Skeletal muscle tissue (tissue), 4 donors: ENCODE data around the gene LMBR1. TPM values are rescaled to one million over a fixed set of nuclear protein-coding genes. Genes with fewer than 3 reads are reported as not detected.
"Not testable (repeated sequence)": the region's sequence is repeated elsewhere in the genome, so short reads cannot be mapped to it uniquely, and the experiment has no call there.

Experiments
- H3K27ac ChIP-seq: one replicate; pipeline ENCODE4 v1.7.0; 2013; ENCODE audit warnings: mild to moderate bottlenecking, low read depth, low read length, inconsistent platforms
- H3K27me3 ChIP-seq, 3 donors: one replicate each; pipeline ENCODE4 v1.7.0; 2013; ENCODE audit warnings: low read length in 3 of 3; ENCODE audit not compliant: control insufficient read depth in 3 of 3, insufficient read depth in 3 of 3
- H3K36me3 ChIP-seq, 3 donors: one replicate each; pipeline ENCODE4 v1.7.0; 2013; ENCODE audit warnings: low read length in 3 of 3; ENCODE audit not compliant: control insufficient read depth in 3 of 3, insufficient read depth in 3 of 3
- H3K4me1 ChIP-seq, 3 donors: one replicate each; pipeline ENCODE4 v1.7.0; 2013; ENCODE audit warnings: low read length in 3 of 3, mild to moderate bottlenecking in 3 of 3; ENCODE audit not compliant: control insufficient read depth in 3 of 3, insufficient read depth in 3 of 3
- H3K4me3 ChIP-seq, 3 donors: one replicate each; pipeline ENCODE4 v1.7.0; 2013; ENCODE audit warnings: low read length in 3 of 3
- H3K9ac ChIP-seq, 3 donors: one replicate each; pipeline ENCODE4 v1.7.0; 2013; ENCODE audit warnings: low read length in 3 of 3, mild to moderate bottlenecking in 3 of 3, moderate library complexity in 2 of 3, low read depth in 1 of 3
- H3K9me3 ChIP-seq, 3 donors: one replicate each; pipeline ENCODE4 v1.7.0; 2013; ENCODE audit warnings: low read length in 3 of 3; ENCODE audit not compliant: control insufficient read depth in 3 of 3
- total RNA-seq: library from RNA; depleted of rRNA; stranded (reverse); fragments of >200 nt; gene quantifications from one replicate; pipeline ENCODE4 v1.2.3, GENCODE V29; 2014
- donor health status: Osteomylitis.

The LMBR1 gene
- total RNA-seq, 1 donor from 2014 or later = 97.6 TPM

DNA sequence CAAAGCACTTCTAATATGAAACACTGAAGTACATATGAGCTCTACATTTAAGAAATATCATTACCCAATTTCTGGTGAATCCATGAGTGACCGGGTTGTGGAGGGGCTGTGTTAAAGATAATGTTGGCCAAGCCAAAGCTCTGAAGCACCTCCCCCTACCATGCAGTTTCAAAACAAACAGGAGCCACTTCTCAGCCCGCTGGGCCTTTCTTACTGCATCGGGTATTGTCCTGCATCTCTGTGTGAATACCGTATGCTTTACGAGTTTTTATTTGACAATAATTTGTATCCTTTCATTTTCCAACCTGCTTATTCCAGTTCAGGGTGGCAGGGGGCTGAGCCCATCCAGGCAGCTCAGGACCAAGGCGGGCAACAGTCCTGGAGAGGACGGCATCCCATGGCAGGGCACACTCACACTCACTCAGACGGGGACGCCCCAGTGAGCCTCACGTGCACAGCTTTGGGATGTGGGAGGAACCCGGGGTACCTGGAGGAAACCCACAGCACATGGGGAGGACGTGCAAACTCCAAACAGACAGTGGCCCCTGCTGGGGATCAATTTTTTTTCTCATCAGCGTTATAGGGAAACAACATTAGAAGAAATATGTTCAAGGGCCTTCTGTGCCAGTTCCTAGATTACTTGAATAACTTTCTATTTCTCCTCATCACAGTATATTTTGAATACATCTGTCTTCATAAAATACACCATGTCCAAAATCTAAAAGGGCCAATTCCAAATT, 250.5 kb downstream of the LMBR1 start:
- no peak overlapping the region for H3K9ac ChIP-seq
- H3K4me1 ChIP-seq = peaks cover 0 to 16% (median 8%) of the 10 kb centered on the region in 3 donors
- peaks cover 0 to 3% (median 0%) of the 10 kb centered on the region in 3 donors for H3K9me3 ChIP-seq
- no peak overlapping the region for H3K4me3 ChIP-seq
- H3K27me3 ChIP-seq = peaks cover 0 to 16% (median 0%) of the 10 kb centered on the region in 3 donors
- no peaks in the 10 kb centered on the region for H3K36me3 ChIP-seq
- H3K27ac ChIP-seq = no peak overlapping the region

- Histone ChIP-seq H3K36me3 (no peaks in the 10 kb centered on the region), H3K27ac (no peak overlapping the region), H3K27me3 (peaks cover 0 to 16% (median 0%) of the 10 kb centered on the region in 3 donors), H3K9me3 (peaks cover 0 to 3% (median 0%) of the 10 kb centered on the region in 3 donors), H3K4me1 (peaks cover 0 to 16% (median 8%) of the 10 kb centered on the region in 3 donors), H3K9ac (peak overlapping the region; percentile 54 to 77 (median 68)), H3K4me3 (peak overlapping the region; percentile 80 to 89 (median 80))
Measured at GRCh38 chr7:156640949-156641485, 252.0 kb downstream of the LMBR1 start.

DNA sequence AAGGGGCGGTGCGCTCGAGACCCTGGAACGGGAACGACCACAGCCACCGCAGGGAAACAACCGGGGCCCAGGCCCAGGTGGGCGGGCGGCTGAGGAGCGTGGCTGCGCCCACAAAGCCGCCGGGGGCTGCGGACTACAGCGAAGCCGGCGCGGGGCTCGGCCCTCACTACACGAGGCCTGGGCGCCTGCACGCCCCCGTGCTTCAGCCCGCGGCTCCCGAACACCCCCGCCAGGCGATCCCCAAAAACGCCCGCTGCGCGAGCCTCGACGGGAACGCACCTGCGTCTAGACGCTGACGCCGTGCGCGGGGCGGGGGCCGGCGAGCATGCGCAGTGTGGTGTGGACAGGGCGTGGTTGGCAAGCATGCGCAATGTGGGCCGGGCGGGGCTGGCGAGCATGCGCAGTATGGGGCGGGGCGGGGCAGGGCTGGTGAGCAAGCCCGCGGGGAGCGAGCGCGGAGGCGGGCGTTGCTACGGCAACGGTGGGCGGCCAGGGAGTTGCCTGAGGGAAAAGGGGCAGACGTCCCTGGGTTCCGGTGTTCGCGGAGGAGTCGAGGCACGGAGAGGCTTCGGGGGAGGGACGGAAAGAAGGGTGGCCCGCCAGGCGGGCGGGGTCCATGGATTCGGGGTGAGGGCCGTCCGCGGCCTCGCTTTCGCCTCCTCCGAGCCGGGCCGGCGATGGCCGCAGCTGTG, 252.6 kb downstream of the LMBR1 start, which contains the start of gene RNF32:
TSS of gene RNF32 (plus strand) at position 518 of the 692 bp plus-strand sequence. CDS start 3,104 bp downstream, outside the sequence.
- Histone ChIP-seq H3K9me3 (peaks cover 0 to 3% (median 0%) of the 10 kb centered on the region in 3 donors), H3K9ac (peak within 1 kb of the TSS; percentile 65 to 77 (median 68)), H3K36me3 (no peaks in the 10 kb centered on the region), H3K27me3 (peaks cover 0 to 16% (median 0%) of the 10 kb centered on the region in 3 donors), H3K27ac (peak within 1 kb of the TSS; percentile 44), H3K4me1 (peaks cover 0 to 16% (median 8%) of the 10 kb centered on the region in 3 donors), H3K4me3 (peak within 1 kb of the TSS; percentile 80 to 89 (median 80))

DNA sequence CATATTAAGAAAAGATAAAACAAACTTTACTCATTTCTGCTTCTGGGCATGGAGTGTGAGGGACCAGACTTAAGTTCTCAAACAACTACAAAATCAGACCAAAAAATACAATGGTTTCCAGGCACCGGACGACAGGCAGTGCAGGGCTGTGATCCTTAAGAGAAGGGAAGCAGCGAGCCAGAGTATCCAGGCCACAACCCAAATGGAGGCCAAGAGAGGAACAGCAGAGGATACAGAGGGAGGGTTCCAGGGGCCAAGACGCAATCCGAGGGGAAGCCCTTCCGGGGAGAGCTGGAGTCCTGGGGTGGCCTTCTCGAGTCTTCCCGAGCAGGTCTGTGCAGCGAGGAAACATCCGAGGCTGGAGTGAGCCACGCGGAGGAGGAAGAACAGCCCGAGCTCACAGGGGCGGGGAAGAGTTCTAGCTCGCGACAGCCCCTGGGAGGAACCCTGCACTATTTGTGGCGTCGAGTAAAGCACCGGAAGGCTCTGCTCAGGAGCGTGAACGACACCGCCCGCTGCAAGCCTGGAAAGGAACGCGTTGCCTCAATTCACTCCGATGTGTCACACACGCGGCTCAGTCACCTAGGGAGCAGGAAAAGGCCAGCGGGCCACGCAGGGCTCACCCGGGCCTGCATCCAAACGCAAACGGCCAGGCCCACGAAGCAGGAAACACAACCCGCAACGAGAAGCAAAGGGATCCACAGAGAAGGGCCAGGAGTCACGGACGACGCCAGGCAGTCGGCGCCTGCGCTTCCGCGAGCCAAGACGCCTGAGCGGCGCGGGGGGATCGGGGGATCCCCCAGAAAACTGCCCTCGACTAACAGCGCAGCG, 253.3 kb downstream of the LMBR1 start:
- peaks cover 0 to 3% (median 0%) of the 10 kb centered on the region in 3 donors for H3K9me3 ChIP-seq
- H3K27ac ChIP-seq = peak overlapping the region; percentile 44
- peaks cover 0 to 16% (median 8%) of the 10 kb centered on the region in 3 donors for H3K4me1 ChIP-seq
- no peaks in the 10 kb centered on the region for H3K36me3 ChIP-seq
- peak overlapping the region; percentile 66 to 89 (median 80) for H3K4me3 ChIP-seq
- peaks cover 0 to 16% (median 0%) of the 10 kb centered on the region in 3 donors for H3K27me3 ChIP-seq
- H3K9ac ChIP-seq = peak overlapping the region in 2 of 3 donors; percentile 65 to 70

DNA sequence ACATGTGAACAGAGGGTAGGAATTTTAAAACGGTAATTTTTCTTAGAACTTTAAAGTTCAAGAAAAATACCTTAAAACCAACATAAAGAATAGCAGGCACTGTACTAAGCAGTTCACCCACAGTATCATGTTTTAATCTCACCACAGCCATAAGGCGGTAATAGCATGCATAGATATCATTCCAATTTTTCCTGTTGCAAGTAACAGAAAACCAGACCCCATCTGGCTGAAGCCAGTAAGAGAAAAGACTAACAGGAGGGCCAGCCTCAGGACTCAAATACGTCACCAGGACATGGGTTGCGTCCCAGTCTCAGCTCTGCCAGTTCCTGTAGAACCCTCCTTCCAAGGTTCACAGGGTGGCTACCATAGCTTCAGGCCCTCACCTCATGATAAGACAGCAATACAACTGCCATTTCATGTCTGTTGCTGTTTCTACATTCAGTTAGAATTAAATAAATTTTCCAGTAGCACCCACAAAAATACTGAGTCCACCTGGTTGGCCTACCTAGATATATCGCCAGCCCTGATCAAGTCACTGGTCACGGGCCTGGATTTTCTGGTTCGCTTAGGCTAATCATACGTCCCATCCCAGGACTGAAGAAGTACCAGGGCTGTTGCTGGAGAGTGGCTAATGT, 254.4 kb downstream of the LMBR1 start:
- H3K27me3 ChIP-seq = peaks cover 0 to 16% (median 0%) of the 10 kb centered on the region in 3 donors
- H3K27ac ChIP-seq = no peak overlapping the region
- H3K36me3 ChIP-seq = no peaks in the 10 kb centered on the region

GRCh38 chr7:156637093-156637492, 255.9 kb downstream of the LMBR1 start:
- H3K9ac ChIP-seq, H3K9me3 ChIP-seq, H3K36me3 ChIP-seq, H3K27ac ChIP-seq, H3K4me3 ChIP-seq: not testable (repeated sequence)
- H3K27me3 ChIP-seq = peaks cover 0 to 13% (median 0%) of the 10 kb centered on the region in 3 donors
- peaks cover 0 to 16% (median 8%) of the 10 kb centered on the region in 3 donors for H3K4me1 ChIP-seq

More for the DNA sequence above, 254.4 kb downstream of the LMBR1 start:
- Histone ChIP-seq H3K9ac (no peak overlapping the region), H3K4me1 (peaks cover 0 to 16% (median 8%) of the 10 kb centered on the region in 3 donors), H3K4me3 (no peak overlapping the region), H3K9me3 (peaks cover 0 to 3% (median 0%) of the 10 kb centered on the region in 3 donors)

DNA sequence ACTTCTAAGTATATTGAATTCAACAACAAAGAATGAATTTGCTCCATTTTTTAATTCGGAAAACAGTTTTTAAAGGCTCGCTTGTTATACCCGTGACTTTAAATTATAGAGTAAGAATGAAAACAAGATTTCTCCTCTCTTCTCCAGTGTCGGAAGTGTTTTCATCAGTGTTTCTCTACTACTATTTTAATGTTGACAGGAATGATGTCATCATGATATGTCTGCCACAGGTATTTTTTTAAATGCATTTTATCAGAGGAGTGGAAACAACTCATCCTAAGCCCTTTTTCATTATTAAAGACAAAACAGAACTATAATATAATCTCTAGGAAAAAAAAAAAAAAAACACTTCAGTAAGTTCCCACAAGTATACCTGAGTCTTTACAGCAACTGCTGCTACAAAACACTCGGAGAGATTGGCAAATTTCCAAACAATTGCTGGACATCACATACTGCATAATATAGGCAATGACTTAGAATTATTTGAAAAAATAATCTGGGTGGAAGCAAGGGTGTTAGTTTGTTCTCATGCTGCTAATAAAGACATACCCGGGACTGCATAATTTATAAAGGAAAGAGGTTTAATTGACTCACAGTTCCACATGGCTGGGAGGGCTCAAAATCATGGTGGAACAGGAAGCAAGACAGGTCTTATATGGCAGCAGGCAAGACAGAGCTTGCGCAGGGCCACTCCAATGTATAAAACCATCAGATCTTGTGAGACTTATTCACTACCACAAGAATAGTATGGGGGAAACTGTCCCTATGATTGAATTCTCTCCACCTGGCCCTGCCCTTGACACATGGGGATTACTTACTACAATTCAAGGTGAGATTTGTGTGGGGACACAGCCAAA, 257.2 kb downstream of the LMBR1 start:
- H3K27me3 ChIP-seq = peaks cover 0 to 7% (median 0%) of the 10 kb centered on the region in 3 donors
- peaks cover 0 to 3% (median 0%) of the 10 kb centered on the region in 3 donors for H3K9me3 ChIP-seq
- H3K27ac ChIP-seq = no peak overlapping the region
- H3K9ac ChIP-seq = no peak overlapping the region
- no peak overlapping the region for H3K4me3 ChIP-seq
- H3K36me3 ChIP-seq = no peaks in the 10 kb centered on the region
- H3K4me1 ChIP-seq = peaks cover 0 to 11% (median 8%) of the 10 kb centered on the region in 3 donors

GRCh38 chr7:156634117-156634516, 258.9 kb downstream of the LMBR1 start:
- H3K9ac ChIP-seq = no peak overlapping the region
- H3K4me1 ChIP-seq = no peaks in the 10 kb centered on the region
- H3K9me3 ChIP-seq = no peaks in the 10 kb centered on the region
- H3K36me3 ChIP-seq = no peaks in the 10 kb centered on the region
- H3K27me3 ChIP-seq = no peaks in the 10 kb centered on the region
- no peak overlapping the region for H3K4me3 ChIP-seq
- no peak overlapping the region for H3K27ac ChIP-seq
